Measurements from ENCODE around the gene LRRC2.
"Not testable (repeated sequence)": the region's sequence is repeated elsewhere in the genome, so short reads cannot be mapped to it uniquely, and the experiment has no call there.

LRRC2 gene

DNA sequence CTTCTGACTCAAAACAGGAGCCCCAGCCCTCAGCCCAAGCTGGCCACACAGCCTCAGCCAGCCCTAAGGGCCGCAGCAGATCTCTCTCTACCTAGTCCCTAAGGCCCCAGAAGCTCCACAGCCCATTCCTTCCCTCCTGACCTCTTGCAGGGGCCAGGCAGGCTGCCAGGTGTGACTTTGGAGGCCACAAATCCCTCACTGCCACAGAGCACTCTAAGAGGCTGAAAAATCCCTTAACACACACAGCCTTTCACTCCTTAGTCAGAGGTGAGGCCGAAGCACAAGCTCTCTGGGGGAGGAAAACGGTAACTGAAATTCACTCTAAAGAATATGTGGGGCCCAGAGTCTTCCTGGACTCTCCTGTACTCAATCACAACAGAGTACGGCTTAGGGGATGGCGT lies 23.3 kb downstream of the LRRC2 start:
- peak overlapping the region in 9 of 11 experiments; percentile 43 to 100 (median 98); a peak in 16 of 22 replicates for H3K27ac ChIP-seq
- TF ChIP-seq Cebpa-rat (IDR thresholded peaks at IDR 0.05), result no peak
- H3K36me3 ChIP-seq, result no peaks in the 10 kb centered on the region
- peak overlapping the region in 9 of 11 experiments; percentile 27 to 91 (median 62); a peak in 17 of 22 replicates for H3K9ac ChIP-seq
- H3K4me2 ChIP-seq, result peak overlapping the region; percentile 32 to 95 (median 90); a peak in 21 of 22 replicates
- no peaks in the 10 kb centered on the region for H3K27me3 ChIP-seq
- peaks cover 39 to 91% (median 81%) of the 10 kb centered on the region in 10 experiments for H3K4me1 ChIP-seq
- H3K4me3 ChIP-seq, result no peak overlapping the region
- no peaks in the 10 kb centered on the region for H3K9me3 ChIP-seq (replicated peaks in 1 of 11)
- H4K20me1 ChIP-seq, result no peaks in the 10 kb centered on the region

DNA sequence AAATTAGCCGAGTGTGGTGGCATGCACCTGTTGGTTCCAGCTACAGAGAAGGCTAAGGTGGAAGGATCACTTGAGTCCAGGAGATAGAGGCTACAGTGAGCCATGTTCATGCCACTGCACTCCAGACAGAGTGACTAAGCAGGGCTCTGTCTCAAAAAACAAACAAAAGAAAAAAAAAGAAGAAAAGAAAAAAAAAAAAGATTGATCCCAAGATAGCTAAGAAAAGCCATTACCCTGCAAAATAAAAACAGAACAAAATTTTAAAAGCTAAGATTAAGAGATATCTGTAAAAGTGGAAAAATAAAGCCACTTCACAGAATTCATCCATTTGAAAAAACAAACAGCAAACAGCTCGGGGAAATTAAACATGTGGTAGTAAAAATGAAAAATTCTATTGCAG lies 23.8 kb downstream of the LRRC2 start:
- Histone ChIP-seq H3K27me3 (no peaks in the 10 kb centered on the region), H3K36me3 (no peaks in the 10 kb centered on the region), H3K27ac (peak overlapping the region in 9 of 11 experiments; percentile 43 to 100 (median 98); a peak in 16 of 22 replicates), H3K4me3 (no peak overlapping the region), H3K4me2 (peak overlapping the region; percentile 59 to 95 (median 90)), H3K9me3 (replicated peaks in 1 of 11) (no peaks in the 10 kb centered on the region), H4K20me1 (no peaks in the 10 kb centered on the region), H3K4me1 (peaks cover 44 to 91% (median 81%) of the 10 kb centered on the region in 10 experiments), H3K9ac (peak overlapping the region in 8 of 11 experiments; percentile 46 to 91 (median 68); a peak in 15 of 22 replicates)
- TF ChIP-seq Cebpa-rat (IDR thresholded peaks at IDR 0.05), result no peak

DNA sequence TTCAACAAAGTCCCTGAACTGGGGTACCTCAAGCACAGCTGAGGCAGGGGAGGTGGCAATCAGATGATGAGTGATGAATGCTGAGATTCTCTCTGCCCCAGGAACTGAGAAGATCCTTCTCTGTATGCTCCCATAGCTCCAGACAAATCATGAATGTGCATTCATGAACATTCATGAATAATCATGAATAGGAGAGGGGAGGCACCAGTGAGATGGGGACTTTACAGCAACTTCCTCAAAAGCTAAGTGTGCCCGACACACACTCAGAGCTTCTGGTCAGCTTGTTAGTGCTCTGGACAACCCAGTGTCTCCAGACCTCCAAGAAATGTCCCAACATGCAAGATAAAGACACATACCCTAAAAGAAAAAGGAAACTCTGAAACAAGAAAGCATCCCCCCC lies 24.3 kb downstream of the LRRC2 start:
- Histone ChIP-seq H3K4me3 (no peak overlapping the region), H3K36me3 (no peaks in the 10 kb centered on the region), H3K27me3 (no peaks in the 10 kb centered on the region), H4K20me1 (no peaks in the 10 kb centered on the region), H3K4me2 (peak overlapping the region; percentile 59 to 95 (median 90)), H3K27ac (peak overlapping the region in 8 of 11 experiments; percentile 50 to 100 (median 98); a peak in 16 of 22 replicates), H3K4me1 (peaks cover 49 to 91% (median 81%) of the 10 kb centered on the region in 10 experiments), H3K9ac (peak overlapping the region in 6 of 11 experiments; percentile 46 to 91 (median 81); a peak in 10 of 22 replicates), H3K9me3 (replicated peaks in 1 of 11) (no peaks in the 10 kb centered on the region)
- no peak for TF ChIP-seq Cebpa-rat (IDR thresholded peaks at IDR 0.05)

DNA sequence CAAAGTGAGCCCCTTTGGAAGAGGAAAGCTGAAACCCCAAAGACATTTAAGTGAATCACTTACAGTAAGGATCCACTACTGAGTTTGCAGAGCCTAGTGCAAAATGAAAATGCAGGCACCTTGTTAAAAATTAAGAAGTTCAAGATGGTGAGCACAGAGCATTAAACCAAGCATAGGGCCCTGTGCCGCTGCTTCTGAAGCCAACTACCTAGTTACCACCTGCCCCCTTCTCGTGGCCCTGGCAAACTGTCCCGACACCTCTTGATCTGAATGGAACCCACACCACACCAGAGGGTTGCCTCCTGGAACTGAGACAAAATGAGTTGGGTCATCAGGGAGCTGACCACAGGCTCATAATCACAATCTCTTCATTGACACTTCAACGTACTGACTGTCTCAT lies 25.6 kb downstream of the LRRC2 start:
- Histone ChIP-seq H3K9ac (peak overlapping the region in 6 of 11 experiments; percentile 82 to 91 (median 86); a peak in 12 of 22 replicates), H3K9me3 (replicated peaks in 1 of 11) (no peaks in the 10 kb centered on the region), H4K20me1 (no peaks in the 10 kb centered on the region), H3K4me3 (no peak overlapping the region), H3K27me3 (no peaks in the 10 kb centered on the region), H3K4me2 (peak overlapping the region in 9 of 11 experiments; percentile 83 to 95 (median 92); a peak in 19 of 22 replicates), H3K36me3 (0 out of 22 replicates have a peak, but pooled peaks cover 0 to 3% (median 0%) of the 10 kb centered on the region in 11 experiments), H3K27ac (peak overlapping the region in 8 of 11 experiments; percentile 83 to 100 (median 98); a peak in 16 of 22 replicates), H3K4me1 (peaks cover 53 to 90% (median 80%) of the 10 kb centered on the region in 10 experiments)
- TF ChIP-seq Cebpa-rat (IDR thresholded peaks at IDR 0.05), result no peak

GRCh38 chr3:46539443-46540005 lies 26.6 kb downstream of the LRRC2 start:
- H3K9ac ChIP-seq, result peak overlapping the region; percentile 44 to 91 (median 82); a peak in 21 of 22 replicates
- H3K4me2 ChIP-seq, result peak overlapping the region; percentile 83 to 95 (median 92)
- peaks cover 53 to 80% (median 71%) of the 10 kb centered on the region in 10 experiments for H3K4me1 ChIP-seq
- peak overlapping the region; percentile 52 to 100 (median 96); a peak in 21 of 22 replicates for H3K27ac ChIP-seq
- H3K36me3 ChIP-seq, result 0 out of 22 replicates have a peak, but pooled peaks cover 0 to 3% (median 0%) of the 10 kb centered on the region in 11 experiments
- H4K20me1 ChIP-seq, result no peaks in the 10 kb centered on the region
- no peak for TF ChIP-seq Cebpa-rat (IDR thresholded peaks at IDR 0.05)
- no peaks in the 10 kb centered on the region for H3K27me3 ChIP-seq
- peaks cover 0 to 2% (median 0%) of the 10 kb centered on the region in 11 experiments; a peak in 3 of 22 replicates for H3K9me3 ChIP-seq (replicated peaks in 1 of 11)
- H3K4me3 ChIP-seq, result peak overlapping the region; percentile 14 to 57 (median 39); a peak in 15 of 20 replicates

DNA sequence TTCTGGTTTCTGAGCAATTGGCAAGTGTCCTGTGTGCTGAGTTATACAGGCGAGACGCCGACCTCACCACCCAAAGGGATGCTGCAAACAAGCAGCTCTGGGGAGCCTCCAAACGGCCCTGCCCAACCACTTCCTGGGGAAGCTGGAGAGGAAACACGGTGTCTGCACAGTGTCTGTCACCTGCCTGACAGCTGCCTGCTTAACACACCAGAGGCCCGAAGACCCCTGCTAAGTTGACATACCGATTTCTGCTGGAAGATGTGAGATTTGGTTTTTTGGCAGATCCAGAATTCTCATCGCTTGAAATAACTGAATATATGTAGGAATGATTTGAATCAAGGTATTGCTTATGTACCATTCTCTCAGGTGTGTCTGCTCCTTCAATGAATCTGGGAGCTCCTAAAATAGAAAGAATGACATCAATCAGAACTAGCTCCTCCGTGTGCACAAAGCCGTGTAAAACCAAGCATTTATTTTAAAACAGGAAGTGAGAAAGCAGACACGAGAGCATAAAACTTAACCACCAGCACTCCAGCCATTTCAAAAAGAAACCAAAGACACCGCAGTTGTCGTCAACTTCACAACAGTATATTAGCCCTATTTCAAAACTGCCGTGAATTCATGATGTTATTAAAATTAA lies 27.2 kb downstream of the LRRC2 start:
- H3K9ac ChIP-seq, result peak overlapping the region; percentile 44 to 91 (median 82); a peak in 21 of 22 replicates
- peaks cover 0 to 8% (median 3%) of the 10 kb centered on the region in 11 experiments; a peak in 8 of 22 replicates for H3K9me3 ChIP-seq (replicated peaks in 1 of 11)
- H3K27ac ChIP-seq, result peak overlapping the region; percentile 52 to 100 (median 96); a peak in 21 of 22 replicates
- 0 out of 22 replicates have a peak, but pooled peaks cover 0 to 3% (median 0%) of the 10 kb centered on the region in 11 experiments for H3K36me3 ChIP-seq
- H3K4me1 ChIP-seq, result peaks cover 53 to 74% (median 68%) of the 10 kb centered on the region in 10 experiments
- peak overlapping the region; percentile 14 to 57 (median 39); a peak in 15 of 20 replicates for H3K4me3 ChIP-seq
- H3K4me2 ChIP-seq, result peak overlapping the region; percentile 83 to 95 (median 92)
- TF ChIP-seq Cebpa-rat (IDR thresholded peaks at IDR 0.05), result peak in 4 of 11 experiments; percentile 46 to 71 (median 58); a peak in 8 of 22 replicates
- no peaks in the 10 kb centered on the region for H4K20me1 ChIP-seq
- no peaks in the 10 kb centered on the region for H3K27me3 ChIP-seq

DNA sequence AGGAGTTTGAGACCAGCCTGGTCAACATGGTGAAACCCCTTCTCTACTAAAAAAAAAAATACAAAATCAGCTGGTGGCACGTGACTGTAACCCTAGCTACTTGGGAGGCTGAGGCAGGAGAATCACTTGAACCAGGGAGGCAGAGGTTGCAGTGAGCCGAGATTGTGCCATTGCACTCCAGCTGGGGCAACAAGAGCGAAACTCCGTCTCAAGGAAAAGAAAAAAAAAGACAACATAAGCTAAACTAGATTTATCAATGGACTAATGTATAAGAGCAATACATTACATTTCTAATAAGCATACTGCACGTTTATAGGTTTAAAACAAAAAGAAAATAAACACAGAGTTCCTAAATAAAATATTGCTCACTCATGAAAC lies 27.7 kb downstream of the LRRC2 start:
- Histone ChIP-seq H3K4me1 (peaks cover 53 to 72% (median 68%) of the 10 kb centered on the region in 10 experiments), H3K4me3 (peak overlapping the region in 9 of 10 experiments; percentile 15 to 57 (median 36); a peak in 13 of 20 replicates), H3K27ac (peak overlapping the region in 10 of 11 experiments; percentile 65 to 100 (median 97); a peak in 20 of 22 replicates), H3K9ac (peak overlapping the region; percentile 11 to 91 (median 82); a peak in 20 of 22 replicates), H3K4me2 (peak overlapping the region; percentile 83 to 95 (median 92))
- not testable (repeated sequence) for H3K36me3 ChIP-seq; H4K20me1 ChIP-seq; H3K27me3 ChIP-seq; H3K9me3 ChIP-seq (replicated peaks in 1 of 11)
- peak in 4 of 11 experiments; percentile 6 to 78 (median 55); a peak in 5 of 22 replicates for TF ChIP-seq Cebpa-rat (IDR thresholded peaks at IDR 0.05)

- peaks cover 52 to 68% (median 64%) of the 10 kb centered on the region in 10 experiments for H3K4me1 ChIP-seq
- H3K36me3 ChIP-seq, result 0 out of 22 replicates have a peak, but pooled peaks cover 0 to 3% (median 0%) of the 10 kb centered on the region in 11 experiments
- no peaks in the 10 kb centered on the region for H3K27me3 ChIP-seq
- H3K27ac ChIP-seq, result peak overlapping the region in 10 of 11 experiments; percentile 65 to 100 (median 97); a peak in 19 of 22 replicates
- peak overlapping the region in 4 of 10 experiments; percentile 24 to 57 (median 46); a peak in 4 of 20 replicates for H3K4me3 ChIP-seq
- H4K20me1 ChIP-seq, result no peaks in the 10 kb centered on the region
- TF ChIP-seq Cebpa-rat (IDR thresholded peaks at IDR 0.05), result no peak
- H3K9me3 ChIP-seq (replicated peaks in 1 of 11), result peaks cover 0 to 9% (median 4%) of the 10 kb centered on the region in 11 experiments; a peak in 8 of 22 replicates
- H3K4me2 ChIP-seq, result peak overlapping the region; percentile 83 to 95 (median 92)
- peak overlapping the region in 10 of 11 experiments; percentile 38 to 91 (median 82); a peak in 18 of 22 replicates for H3K9ac ChIP-seq
These were observed 28.3 kb downstream of the LRRC2 start for GRCh38 chr3:46537779-46538178.
